Measurements from ENCODE around the gene CDH13.

Gene CDH13

GRCh38 chr16:82699711-82700495 lies 73.1 kb downstream of the CDH13 start:
- DNase-seq = no peak

GRCh38 chr16:82700541-82701235 lies 73.9 kb downstream of the CDH13 start:
- peak; percentile 14 for DNase-seq

- DNase-seq = no peak
These were observed 74.7 kb downstream of the CDH13 start for GRCh38 chr16:82701442-82701955.

GRCh38 chr16:82703161-82703560 lies 76.4 kb downstream of the CDH13 start:
- DNase-seq = no peak

- DNase-seq = no peak
These were observed 77.4 kb downstream of the CDH13 start for GRCh38 chr16:82703871-82704768.

GRCh38 chr16:82709987-82710386 lies 83.2 kb downstream of the CDH13 start:
- DNase-seq = no peak

- no peak for DNase-seq
These were observed 87.0 kb downstream of the CDH13 start for GRCh38 chr16:82713778-82714177.

- DNase-seq = no peak
These were observed 88.4 kb downstream of the CDH13 start for GRCh38 chr16:82715160-82715559.

- no peak for DNase-seq
These were observed 89.1 kb downstream of the CDH13 start for GRCh38 chr16:82715833-82716232.

- no peak for DNase-seq
These were observed 89.6 kb downstream of the CDH13 start for GRCh38 chr16:82716361-82716855.

GRCh38 chr16:82720414-82720813 lies 93.6 kb downstream of the CDH13 start:
- DNase-seq = no peak

- no peak for DNase-seq
These were observed 99.5 kb downstream of the CDH13 start for GRCh38 chr16:82726306-82726705.

GRCh38 chr16:82728901-82729300 lies 102.1 kb downstream of the CDH13 start:
- DNase-seq = no peak

- DNase-seq = no peak
These were observed 104.1 kb downstream of the CDH13 start for GRCh38 chr16:82730901-82731300.

- no peak for DNase-seq
These were observed 105.7 kb downstream of the CDH13 start for GRCh38 chr16:82732461-82732860.

GRCh38 chr16:82735186-82735585 lies 108.4 kb downstream of the CDH13 start:
- no peak for DNase-seq

GRCh38 chr16:82735673-82736091 lies 108.9 kb downstream of the CDH13 start:
- no peak for DNase-seq

GRCh38 chr16:82736224-82736623 lies 109.5 kb downstream of the CDH13 start:
- DNase-seq = no peak

GRCh38 chr16:82738699-82739098 lies 111.9 kb downstream of the CDH13 start:
- no peak for DNase-seq

GRCh38 chr16:82741073-82741615 lies 114.4 kb downstream of the CDH13 start:
- no peak for DNase-seq

- no peak for DNase-seq
These were observed 118.2 kb downstream of the CDH13 start for GRCh38 chr16:82744958-82745357.

GRCh38 chr16:82748026-82748425 lies 121.3 kb downstream of the CDH13 start:
- no peak for DNase-seq

GRCh38 chr16:82750068-82750467 lies 123.3 kb downstream of the CDH13 start:
- no peak for DNase-seq
